ENCODE data around the gene TOX3.

DNA sequence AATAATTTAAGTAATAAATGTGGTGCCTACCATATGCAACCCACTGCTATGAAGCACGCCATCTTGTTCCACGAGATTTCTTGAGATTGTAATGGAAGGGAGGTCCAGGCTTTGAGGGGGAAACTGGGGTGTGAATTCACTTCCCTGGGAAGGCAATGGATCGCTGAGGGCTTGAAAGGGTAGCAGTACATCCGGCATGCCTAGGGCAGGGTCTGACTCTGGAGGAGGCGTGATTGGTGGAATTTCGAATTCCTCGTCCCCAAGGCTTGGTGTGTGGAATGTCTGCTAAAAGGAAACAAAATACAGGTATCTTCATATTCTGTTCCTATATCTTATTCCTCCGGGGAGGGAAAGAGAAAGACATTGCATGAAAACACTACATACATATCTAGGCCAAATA lies 83.0 kb downstream of the TOX3 start:
- TF ChIP-seq EZH2 (IDR thresholded peaks at IDR 0.05; ENCODE audit: insufficient read depth, poor library complexity, severe bottlenecking) (no peak), EZH2phosphoT487 (IDR thresholded peaks at IDR 0.05; ENCODE audit: insufficient read depth, low read depth) (no peak)
